Epithelial cell of esophagus (primary cell): ENCODE measurements around the gene PPP4R3B.
"Not testable (repeated sequence)": the region's sequence is repeated elsewhere in the genome, so short reads cannot be mapped to it uniquely, and the experiment has no call there.

Experiments used
- DNase-seq: peaks from one replicate; pipeline ENCODE4 v3.0.0; 2010; ENCODE audit warnings: low read depth
- H3K4me3 ChIP-seq: 2 replicates; pipeline ENCODE4 v1.5.1; 2011; ENCODE audit warnings: mild to moderate bottlenecking, low read length, control low read depth
- CTCF ChIP-seq: IDR thresholded peaks from 2 replicates; pipeline ENCODE4 v1.5.1; 2011; ENCODE audit warnings: low read depth, mild to moderate bottlenecking, low read length, control low read depth, inconsistent platforms; ENCODE audit not compliant: insufficient read depth; ENCODE audit errors: missing control alignments

PPP4R3B gene

GRCh38 chr2:55609938-55610578, 7.4 kb downstream of the PPP4R3B start:
- no peak for DNase-seq
- no peak overlapping the region for H3K4me3 ChIP-seq
- TF ChIP-seq CTCF = no peak

GRCh38 chr2:55609193-55609794, 8.1 kb downstream of the PPP4R3B start:
- no peak for DNase-seq
- no peak for TF ChIP-seq CTCF
- H3K4me3 ChIP-seq = no peak overlapping the region

- DNase-seq = no peak
- no peak overlapping the region for H3K4me3 ChIP-seq
- TF ChIP-seq CTCF = no peak
Observed at GRCh38 chr2:55607717-55608116, 9.7 kb downstream of the PPP4R3B start.

- no peak overlapping the region for H3K4me3 ChIP-seq
- no peak for TF ChIP-seq CTCF
- no peak for DNase-seq
Observed at GRCh38 chr2:55604027-55604565, 13.3 kb downstream of the PPP4R3B start.

- DNase-seq = no peak
- no peak overlapping the region for H3K4me3 ChIP-seq
- no peak for TF ChIP-seq CTCF
Observed at GRCh38 chr2:55601849-55602248, 15.6 kb downstream of the PPP4R3B start.

- no peak for TF ChIP-seq CTCF
- H3K4me3 ChIP-seq = no peak overlapping the region
- DNase-seq = no peak
Observed at GRCh38 chr2:55598056-55598795, 19.2 kb downstream of the PPP4R3B start.

GRCh38 chr2:55596795-55597194, 20.6 kb downstream of the PPP4R3B start:
- DNase-seq, H3K4me3 ChIP-seq: not testable (repeated sequence)
